Anterior cingulate cortex (tissue), 58 donors: ENCODE data around the gene ZNF507.
"Not testable (repeated sequence)": the region's sequence is repeated elsewhere in the genome, so short reads cannot be mapped to it uniquely, and the experiment has no call there.

Source experiments
- DNase-seq, 58 donors: peaks; one replicate each; lab custom pipeline; 2025; lab: John Stamatoyannopoulos, UW

Gene ZNF507

DNA sequence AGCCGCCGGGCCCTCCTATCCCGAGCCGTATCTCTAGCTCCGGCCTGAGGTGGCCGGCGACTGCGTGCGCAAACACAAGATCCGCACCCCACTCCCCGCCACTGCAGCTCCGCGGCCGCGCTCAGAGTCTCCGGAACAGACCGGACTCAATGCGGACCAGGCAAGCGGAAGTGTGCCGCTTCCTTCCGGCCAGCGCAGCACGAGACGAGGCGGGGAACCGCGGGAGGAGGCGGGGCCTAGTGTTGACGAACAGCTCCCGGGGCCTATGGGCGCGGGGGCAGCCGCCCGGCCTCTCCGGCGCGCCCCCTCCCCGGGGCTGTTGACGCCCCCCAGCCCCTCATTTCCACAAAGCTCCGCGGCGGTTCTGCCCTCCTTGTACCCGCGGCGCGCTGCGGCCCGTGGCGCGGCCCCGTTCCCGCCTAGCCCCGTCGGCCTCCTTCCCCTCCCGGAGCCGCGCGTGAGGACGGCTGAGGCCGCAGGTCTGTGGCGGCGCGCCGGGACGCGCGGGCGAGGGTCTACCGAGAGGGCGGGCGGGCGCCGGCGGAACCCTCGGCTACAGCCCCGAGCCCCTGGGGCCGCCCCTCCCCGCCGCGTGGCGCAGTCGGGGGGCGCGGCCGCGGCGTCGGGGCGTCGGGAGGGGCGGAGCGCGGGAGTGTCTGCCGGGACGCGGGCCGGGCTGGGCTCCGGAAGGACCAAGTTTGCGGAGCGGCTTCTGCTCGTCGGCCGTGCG, 60.2 kb downstream of the ZNF507 start, which contains the start of gene DPY19L3:
Gene DPY19L3 (plus strand): TSS at position 340 of the 730 bp plus-strand sequence. CDS start 2,484 bp downstream, outside the sequence.
- DNase-seq = peak; percentile 58 to 98 (median 92)

DNA sequence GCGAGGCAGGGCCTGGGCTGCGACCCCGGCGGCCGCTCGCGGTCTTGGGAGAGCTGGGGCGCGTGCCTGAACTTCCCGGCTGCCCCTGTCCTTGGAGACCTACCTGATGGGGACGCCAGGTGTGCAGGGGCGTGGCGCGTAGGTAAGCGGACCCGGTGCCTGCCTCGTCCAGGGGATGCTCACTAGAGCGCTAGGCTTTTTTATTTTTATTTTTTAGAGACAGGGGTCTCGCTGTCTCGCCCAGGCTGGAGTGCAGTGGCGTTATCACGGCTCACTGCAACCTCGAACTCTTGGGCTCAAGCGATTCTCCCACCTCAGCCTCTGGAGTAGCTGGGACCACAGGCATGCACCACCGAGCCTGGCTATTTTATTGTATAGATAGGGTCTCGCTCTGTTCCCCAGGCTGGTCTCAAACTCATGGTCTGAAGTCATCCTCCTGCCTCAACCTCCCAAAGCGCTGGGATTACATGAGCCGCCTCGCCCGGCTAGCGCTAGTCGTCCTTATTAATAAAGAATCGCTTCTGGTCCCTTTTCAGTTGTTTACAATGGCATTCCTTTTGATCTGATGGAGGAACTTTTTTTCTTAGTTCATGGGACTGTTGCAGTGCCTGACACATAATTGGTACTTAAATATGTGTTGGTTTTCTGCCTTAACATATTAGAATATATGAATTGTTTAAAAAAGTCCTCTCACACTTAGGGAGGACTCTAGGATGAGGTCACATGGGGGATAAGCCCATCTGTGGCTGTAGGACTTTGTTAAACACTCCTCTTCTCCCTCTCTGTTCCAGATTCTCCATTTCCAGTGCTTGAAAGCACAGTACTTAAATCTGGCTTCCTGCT, 61.0 kb downstream of the ZNF507 start:
- DNase-seq = peak in 1 of 58 donors; percentile 38

DNA sequence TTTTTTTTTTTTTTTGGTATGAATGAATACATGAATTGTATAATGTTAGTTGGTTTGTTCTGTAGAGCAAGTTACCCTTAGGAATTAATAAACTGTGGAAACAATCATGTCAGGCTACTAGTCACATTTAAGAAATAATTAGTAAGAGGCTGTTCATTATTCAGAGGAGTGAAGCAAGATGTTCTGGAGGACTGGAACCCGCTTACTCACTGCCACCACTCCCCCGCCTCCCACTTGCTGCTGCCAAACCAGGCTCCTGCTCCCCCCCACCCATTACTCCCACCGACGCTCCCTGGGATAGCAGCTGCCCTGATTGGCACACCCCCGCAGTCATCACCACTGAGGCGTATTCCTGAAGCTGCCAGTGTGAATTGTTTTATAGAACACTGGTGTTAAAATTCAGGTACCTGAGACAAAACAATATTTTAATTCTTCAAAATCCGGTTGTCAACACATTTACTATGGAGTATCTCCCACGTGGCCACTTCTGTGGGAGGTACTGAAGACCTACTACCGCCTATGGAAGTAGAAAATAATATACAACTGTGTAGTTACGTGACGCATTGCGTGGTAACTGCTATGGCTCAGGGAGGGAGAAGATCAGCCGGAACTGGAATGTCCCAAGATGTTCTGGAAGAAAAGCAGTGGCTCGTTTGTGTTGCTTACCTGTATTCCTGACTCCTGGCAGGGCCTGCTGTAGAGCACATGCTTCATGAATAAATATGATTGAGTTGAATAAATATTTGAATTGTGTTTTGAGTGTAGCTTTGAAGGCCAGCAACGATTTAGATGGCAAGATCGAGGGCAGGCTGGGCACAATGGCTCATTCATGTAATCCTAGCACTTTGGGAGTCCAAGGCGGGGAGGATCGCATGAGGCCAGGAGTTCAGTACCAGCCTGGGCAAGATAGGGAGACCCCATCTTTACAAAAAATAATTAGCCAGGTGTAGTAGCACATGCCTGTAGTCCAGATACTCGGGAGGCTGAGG, 61.9 kb downstream of the ZNF507 start:
- DNase-seq = peak in 45 of 58 donors; percentile 6 to 76 (median 38)

DNA sequence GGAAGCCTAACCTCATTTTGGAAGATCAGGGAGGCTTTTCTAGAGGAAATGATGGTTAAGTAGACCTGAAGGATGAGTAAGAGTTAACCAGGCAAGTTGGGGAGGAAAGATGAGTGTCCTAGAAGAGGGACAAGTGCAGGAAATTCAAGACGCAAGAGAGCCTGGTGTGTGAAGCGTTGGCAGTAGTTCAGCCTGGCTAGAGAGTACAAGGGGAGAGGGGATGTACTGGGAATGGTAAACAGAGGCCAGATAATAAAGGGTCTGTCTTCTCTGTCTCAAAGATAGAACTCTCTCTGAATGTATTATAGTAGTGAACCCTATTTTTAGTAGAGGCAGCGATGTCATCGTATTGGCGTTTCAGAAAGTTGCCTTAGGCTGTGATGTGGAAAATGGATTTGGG, 69.8 kb downstream of the ZNF507 start:
- DNase-seq = peak in 4 of 58 donors; percentile 4 to 26 (median 12)

DNA sequence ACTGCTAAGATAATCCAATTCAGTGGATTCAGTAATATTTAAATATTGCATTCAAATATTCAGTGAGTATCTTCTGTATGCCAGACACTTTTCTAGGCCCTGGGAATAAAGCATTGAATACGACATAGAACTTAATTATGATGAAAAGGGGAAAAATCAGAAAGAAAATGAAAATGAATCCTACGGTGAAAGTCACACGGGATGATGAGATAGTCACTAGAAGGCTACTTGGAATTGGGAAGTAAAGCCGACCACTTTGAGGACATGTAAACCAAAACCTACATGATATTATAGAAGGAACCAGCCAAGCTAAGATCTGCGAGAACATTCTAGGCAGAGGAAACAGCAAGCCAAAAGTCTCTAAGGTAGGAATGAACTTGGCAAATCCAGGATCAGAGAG, 70.3 kb downstream of the ZNF507 start:
- no peak for DNase-seq

DNA sequence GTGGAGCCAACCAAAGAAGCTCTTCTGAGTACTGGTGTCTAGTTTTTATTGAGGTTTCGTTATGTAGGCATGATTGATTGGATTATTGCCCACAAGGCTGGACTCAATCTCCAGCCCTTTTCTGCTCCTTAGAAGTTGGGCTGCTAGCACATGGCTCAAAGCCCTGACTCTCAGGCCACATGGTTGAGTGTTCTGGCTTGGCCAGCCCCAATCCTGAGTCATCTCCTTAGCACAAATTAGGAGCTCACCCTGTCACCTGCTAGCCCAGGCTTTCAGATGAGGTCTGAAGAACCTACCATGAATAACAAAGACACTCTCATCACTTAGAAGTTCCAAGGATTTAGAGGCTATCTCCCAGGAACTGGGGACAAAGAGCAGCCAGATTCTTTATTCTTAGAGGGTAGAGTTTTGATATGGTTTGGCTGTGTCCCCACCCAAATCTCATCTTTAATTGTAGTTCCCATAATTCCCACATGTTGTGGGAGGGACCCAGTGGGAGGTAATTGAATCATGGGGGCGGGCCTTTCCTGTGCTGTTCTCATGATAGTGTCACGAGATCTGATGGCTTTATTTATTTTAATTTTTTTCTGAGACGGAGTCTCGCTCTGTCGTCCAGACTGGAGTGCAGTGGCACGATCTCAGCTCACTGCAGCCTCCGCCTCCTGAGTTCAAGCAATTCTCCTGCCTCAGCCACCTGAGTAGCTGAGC, 71.5 kb downstream of the ZNF507 start:
- peak in 6 of 58 donors; percentile 14 to 42 (median 18) for DNase-seq

DNA sequence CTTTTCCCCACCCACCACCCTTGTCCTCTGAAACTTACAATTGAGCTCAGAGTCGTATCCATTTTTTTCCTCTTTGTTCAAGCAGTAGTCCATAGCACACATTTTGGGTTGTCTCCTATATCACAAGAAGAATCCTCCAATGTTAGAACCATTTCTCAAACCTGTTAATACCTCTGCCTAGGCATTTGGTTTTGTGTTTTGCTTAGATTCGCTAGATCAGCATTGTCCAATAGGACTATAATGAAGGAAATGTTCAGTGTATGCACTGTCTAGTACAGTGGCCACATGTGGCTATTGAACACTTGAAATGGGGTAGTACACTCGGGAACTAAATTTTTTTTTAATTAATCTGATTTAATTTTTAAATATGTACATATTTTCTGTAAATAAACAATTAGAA, 72.7 kb downstream of the ZNF507 start:
- DNase-seq = no peak

DNA sequence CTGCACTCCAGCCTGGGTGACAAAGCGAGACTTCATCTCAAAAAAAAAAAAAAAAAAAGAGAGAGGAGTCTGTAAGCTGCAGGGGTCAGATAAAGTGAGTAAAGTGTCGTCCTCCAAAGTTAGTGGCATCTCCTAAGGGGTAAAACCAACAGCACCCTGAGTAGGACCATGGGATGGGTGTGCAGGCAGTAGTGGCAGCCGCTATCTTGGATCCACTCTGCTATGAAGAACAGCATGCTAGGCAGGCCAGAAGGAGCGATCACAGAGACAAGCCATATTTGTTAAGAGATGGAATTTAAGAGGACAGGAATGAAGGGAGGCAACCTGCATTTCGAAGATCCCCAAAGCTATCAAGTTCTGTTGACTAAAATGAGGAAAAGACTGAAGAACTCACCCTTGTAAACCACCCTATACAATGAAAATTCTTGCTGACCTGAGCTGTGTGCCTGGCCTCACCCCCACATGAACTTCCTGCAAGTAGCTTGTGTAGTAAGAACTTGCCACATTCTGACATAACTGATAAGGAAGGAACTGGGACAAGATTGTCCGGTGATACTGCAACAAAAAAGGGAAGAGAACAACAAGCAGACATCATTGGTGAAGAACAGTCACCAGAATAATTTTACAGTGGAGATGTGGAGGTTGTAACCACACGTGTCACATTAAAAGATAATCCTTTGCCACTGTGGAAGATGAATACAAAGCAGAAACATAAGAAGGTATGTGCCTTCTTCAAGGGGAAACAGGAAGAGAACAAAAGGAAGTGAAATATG, 76.4 kb downstream of the ZNF507 start:
- DNase-seq = no peak

DNA sequence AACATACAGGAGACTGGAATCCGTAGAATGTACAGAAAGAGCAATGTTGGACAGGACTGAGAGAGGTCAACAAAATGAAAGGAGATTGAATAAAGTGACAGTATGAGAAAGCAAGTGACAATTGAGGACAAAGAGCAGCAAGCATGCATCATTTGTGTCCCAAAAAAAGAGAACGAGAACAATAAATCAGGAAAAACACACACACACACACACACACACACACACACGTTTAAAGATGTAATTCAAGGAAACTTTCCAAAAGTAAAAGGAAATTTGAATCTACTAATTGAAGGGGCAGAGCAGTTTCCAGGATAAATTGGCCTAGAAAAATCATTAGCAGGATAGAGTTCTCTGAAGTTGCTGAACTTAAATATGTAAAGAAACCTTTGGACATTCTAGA, 77.0 kb downstream of the ZNF507 start:
- no peak for DNase-seq

DNA sequence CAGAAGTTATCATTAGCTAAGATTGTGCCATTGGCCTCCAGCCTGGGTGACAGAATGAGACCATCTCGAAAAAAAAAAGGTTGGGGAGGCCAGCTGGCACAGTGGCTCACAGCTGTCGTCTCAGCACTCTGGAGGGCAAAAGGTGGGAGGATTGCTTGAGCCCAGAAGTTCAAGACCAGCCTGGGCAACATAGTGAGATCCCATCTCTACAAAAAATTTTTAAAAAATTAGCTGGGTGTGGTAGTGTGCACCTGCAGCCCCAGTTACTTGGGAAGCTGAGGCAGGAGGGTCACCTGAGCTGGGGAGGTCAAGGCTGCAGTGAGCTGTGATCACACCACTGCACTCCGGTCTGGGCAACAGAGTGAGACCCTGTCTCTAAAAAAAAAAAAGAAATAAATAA, 78.5 kb downstream of the ZNF507 start:
- DNase-seq = not testable (repeated sequence)

DNA sequence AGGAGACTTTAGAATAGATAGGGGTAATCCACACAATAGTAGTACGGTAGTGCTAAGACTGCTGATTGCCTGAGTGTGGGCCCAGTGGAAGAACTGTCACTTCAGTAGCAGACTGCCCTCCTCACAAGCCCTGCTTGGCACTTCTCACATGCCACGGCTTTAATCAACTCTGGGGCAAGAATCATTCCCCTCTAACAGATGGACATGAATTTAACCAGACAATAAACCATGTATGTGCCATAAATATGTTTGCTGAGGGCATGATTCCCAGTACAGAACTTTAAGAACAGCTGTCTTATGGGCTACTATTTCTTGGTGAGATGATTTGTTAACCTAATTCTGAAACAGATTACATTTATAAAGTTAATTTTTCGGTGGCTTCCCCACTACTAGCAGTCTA, 82.1 kb downstream of the ZNF507 start:
- DNase-seq = no peak

DNA sequence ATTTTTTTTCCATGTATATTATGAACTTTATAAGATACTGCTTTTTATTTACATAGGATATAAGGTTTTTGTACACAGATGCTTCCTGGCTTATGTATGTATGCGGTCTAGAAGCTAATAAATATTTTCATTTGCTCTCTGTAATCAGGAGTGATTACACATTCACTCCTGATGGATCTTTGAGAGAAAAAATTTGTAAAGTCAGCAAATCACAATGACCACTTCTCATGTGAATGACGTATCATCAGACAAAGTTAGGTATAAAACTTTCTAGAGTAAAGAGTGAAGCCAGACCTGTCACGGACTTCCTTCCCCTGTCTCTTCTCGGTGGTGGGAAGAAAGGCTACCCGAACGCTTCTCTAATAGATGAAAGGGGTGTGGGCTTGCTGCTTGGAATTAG, 91.3 kb downstream of the ZNF507 start:
- DNase-seq = no peak

DNA sequence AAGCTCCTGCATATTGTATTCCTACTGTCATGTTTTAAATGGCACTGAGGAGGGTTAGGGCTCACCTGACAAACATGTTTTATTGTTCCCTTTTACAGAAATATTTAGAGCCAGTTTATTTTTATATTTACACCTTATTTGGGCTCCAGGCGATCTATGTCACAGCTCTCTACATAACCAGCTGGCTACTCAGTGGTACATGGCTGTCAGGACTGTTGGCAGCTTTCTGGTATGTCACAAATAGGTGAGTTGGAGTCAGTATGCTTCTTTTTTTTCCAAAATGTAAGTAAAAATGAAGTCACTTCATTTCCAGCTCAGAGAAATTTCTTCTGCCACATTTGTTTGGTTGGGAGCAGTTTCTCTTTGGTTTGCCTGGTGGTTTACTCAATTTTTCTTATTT, 91.7 kb downstream of the ZNF507 start:
- no peak for DNase-seq
